Dermis blood vessel endothelial cell (primary cell): ENCODE measurements around the gene STARD3. TPM values are rescaled to one million over a fixed set of nuclear protein-coding genes. Genes with fewer than 3 reads are reported as not detected.

ENCODE experiments used
- DNase-seq: peaks from one replicate; pipeline ENCODE4 v3.0.0; 2010
- total RNA-seq: library from RNA; depleted of rRNA; stranded (reverse); fragments of >200 nt; gene quantifications from 2 replicates; pipeline ENCODE4 v1.2.3, GENCODE V29; 2014

Gene STARD3
- total RNA-seq, 1 donor from 2014 or later, result 46.6 TPM

DNA sequence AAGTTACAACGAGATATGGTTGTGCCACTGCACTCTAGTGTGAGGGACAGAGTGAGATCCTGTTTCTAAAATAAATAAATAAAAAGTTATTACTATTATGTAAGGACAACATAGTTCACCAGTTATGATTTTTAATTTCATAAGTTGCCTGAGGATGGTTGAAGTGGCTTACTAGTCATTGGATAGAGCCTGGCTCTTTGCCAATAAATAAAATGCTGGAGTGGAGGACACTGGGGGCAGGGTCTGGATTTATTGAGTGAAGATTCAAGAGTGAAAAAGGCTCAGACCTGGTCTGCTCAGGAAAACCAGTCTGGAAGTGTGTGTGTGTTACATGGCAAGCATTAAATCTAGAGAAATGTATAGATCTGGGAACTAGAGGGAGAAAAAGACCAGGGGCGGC is 2.1 kb downstream of the STARD3 start:
- no peak for DNase-seq

- DNase-seq, result no peak
Observed at GRCh38 chr17:39639566-39640458, 2.9 kb downstream of the STARD3 start.

DNA sequence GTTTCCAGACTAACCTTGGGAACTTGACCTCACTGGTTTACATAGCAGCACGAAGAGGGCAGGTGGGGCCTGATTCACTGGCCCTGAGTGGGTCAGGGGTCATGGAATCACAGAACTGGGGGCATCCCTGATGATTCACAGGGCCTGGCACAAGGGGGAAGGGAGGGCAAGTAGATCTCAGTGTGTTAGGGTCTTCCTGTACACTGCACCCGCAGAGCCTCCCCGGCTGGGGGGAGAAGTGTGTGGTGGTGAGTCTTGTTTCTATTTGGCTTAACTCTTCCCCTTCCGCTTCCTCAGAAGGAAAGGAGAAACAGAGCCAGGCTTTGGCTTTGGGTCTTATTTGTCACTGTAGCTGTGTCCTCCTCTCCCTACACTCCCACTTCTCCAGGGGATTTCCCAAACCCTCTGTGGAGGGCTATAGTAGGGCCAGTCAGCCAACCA is 3.7 kb downstream of the STARD3 start:
- DNase-seq, result no peak

DNA sequence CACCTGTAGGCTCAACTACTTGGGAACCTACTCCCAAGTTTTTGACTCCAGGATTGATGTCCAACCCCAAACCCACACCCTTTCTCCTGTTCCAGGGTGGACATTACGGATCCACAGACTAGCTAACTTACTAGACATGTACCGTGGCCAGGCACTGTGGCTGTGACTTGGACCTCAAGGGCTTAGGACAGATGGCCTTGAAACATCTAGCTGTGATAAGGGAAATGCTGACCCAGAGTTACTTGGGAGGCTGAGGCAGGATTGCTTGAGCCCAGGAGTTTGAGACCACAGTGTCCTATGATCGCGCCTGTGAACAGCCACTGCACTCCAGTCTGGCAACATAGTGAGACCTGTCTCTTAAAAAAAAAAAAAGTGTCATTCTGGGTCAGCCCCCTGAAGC is 4.2 kb downstream of the STARD3 start:
- no peak for DNase-seq

DNA sequence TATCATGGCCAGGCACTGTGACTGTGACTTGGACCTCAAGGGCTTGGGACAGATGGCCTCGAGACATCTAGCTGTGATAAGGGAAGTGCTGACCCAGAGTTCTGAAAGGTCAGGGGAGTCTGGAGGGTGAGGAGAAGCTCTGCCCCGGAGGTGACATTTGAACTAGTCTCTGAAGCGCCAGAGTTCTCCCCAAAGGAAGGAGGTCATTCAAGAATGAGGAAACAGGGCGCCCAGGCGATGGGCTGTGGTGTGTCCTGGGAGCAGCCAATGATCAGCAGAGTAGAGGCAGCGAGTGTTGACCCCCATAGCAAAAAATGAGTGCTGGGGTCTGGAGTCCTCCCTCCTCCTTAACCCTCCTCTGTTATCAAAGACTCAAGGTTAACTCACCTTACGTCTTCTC is 4.9 kb downstream of the STARD3 start:
- no peak for DNase-seq

- DNase-seq, result no peak
Observed at GRCh38 chr17:39642291-39643074, 5.5 kb downstream of the STARD3 start.

- peak; percentile 43 for DNase-seq
Observed at GRCh38 chr17:39643271-39643670, 6.3 kb downstream of the STARD3 start.

DNA sequence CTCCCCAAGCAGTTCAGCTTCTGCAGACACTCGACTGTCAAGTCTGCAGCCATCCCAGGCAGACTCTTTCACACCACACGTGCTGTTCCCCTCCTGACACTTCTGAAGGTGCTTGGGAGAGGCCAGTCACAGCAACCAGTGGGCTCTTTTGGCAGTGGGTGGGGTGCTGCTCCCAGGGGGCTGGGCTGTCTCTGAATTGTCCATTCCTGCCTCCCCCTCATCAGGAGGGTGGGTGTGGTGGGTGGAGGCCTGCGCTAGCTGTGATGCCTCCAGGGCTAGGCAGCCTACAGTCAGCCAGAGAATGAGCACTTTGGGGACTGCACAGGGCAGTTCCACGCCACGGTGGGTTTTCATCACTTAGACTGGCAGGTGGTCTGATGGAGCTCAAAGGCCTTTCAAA is 10.3 kb downstream of the STARD3 start:
- DNase-seq, result no peak

DNA sequence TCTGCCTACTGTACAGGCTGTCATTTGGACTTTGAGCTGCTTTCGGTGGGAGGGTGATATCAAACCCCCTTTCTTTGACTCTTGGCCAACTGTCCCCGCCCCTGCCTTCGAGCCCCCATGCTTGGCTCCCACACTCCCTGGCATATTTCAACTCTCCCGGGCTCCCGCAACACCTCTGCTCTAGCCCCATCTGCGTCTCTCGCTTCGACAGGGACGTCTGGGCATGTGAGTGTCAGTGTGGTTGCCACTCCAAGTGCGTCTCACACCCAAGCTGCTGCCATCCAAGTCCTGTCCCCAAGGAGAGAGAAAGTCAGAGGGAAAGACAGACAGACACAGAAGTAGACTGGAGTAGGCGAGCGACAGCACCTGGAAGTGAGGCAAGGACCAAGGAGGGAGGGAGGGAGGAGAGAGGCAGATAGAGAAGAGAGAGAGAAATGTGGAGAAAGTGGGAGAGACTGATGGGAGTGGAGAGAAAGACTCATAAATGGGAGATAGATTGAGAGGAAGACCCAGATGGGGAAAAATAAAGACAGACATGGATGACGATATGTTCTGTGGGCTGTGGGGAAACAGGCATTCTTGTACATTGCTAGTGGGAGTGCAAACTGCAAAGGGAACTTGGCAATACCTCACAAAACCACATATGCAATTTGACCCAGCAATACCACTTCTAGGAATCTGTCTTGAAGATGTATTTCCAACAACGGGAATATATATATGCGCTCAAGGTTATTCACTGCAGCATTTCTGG is 11.8 kb downstream of the STARD3 start:
- no peak for DNase-seq

GRCh38 chr17:39650121-39650579 is 13.2 kb downstream of the STARD3 start:
- no peak for DNase-seq

DNA sequence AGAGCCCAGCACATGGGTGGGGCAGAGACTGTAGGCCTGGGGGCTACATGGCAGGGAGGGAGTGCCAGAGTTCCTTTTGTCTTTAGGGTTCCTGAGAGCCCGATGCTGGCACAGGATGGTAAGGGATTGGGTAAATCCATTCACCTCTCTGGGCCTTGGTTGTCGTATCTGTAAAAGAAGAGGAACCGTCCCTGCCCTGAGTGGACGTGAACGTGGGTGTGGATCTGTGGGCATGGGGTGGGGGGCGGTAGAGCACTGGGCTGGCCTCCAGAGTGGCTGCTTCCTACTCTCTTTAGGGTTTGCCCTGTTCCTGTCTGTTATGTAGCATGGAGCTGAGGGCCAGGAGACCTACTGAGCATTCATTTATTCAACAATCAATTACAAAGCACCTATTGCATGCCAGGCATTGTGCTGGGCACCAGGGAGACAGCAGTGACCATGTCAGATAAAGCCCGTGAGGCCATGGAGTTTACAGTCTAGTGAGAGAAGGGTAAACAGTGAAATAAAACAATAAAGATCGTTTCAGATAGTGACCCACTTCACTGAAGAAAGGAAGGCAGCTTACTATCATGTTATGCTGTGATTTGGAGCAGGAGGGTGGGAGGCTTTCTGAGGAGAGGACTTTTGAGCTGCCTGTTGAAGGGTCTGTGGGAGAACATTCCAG is 15.1 kb downstream of the STARD3 start:
- no peak for DNase-seq

DNA sequence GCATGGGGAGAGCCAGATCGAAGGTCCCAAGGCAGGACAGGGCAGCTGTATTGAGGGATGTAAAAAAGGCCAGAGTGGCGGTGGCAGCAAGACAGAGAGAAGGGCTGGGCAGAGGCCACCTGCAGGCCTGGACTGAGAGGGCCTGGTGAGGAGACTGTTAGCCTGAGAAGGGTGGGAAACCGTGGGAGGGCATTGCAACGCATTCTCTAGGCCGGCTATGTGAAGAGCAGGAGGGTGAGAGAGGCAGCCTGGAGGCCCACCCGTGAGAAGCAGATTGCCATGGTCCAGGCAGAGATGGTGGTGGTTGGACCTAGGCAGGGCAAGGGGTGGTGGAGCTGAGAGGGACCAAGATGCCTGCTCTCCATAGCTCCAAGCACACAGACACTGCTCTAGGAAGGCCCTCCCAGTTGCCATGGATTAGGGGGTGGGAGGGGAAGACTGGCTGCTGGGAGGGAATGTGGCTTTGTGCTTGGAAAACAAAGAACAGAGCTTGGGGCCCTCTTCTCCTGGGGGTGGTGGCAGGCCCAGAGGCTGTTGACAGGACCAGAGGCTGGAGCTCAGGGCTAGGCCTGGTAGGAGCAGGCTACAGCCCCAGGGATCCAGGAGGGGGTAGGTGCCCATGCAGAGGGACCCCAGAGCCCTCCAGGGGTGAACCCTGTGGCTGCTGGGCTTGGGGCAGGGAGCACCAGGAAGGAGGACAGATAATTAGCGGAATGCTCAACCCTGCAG is 15.8 kb downstream of the STARD3 start:
- DNase-seq, result no peak

GRCh38 chr17:39653316-39653661 is 16.3 kb downstream of the STARD3 start:
- no peak for DNase-seq

GRCh38 chr17:39653662-39654331 is 16.9 kb downstream of the STARD3 start:
- DNase-seq, result peak; percentile 73

DNA sequence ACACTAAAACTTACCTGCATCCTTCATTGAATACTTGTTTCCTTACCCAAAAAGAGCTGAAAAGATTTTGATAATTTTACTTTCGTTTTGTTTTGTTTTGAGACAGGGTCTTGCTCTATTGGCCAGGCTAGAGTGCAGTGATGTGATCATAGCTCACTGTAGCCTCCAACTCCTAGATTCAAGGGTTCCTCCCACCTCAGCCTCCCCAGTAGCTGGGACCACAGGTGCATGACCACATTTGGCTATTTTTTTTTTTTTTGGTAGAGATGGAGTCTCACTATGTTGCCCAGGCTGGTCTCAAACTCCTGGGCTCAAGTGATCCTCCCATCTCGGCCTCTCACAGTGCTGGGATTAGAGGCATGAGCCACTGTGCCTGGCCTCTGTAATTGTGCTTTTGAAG is 18.2 kb downstream of the STARD3 start:
- no peak for DNase-seq

GRCh38 chr17:39658346-39658745 is 21.4 kb downstream of the STARD3 start:
- DNase-seq, result no peak

- DNase-seq, result no peak
Observed at GRCh38 chr17:39658760-39659159, 21.8 kb downstream of the STARD3 start.

GRCh38 chr17:39659279-39660010 is 22.5 kb downstream of the STARD3 start:
- peak; percentile 77 for DNase-seq

- no peak for DNase-seq
Observed at GRCh38 chr17:39660011-39660360, 23.0 kb downstream of the STARD3 start.
